HCT116 (cell line): ENCODE measurements around the gene DUSP28. TPM values are rescaled to one million over a fixed set of nuclear protein-coding genes. Genes with fewer than 3 reads are reported as not detected.

Experiments
- ATAC-seq: fragments of 200-7000 bp; cut with Tn5 transposase; 2 replicates; pipeline ENCODE4 v1.9.1; 2020; ENCODE audit warnings: mild to moderate bottlenecking, moderate library complexity
- BruUV-seq: library from RNA; stranded (reverse); fragments of 400-500 nt; replicated peaks from 2 replicates; lab custom pipeline; 2021; lab: Mats Ljungman, UMichigan
- CTCF ChIA-PET: fragments of 300-600 bp; sonication (Branson Sonifier 250); formaldehyde crosslinking; loops from one replicate; lab custom pipeline; 2021; ENCODE audit warnings: antibody characterized with exemption; lab: Charles Lee
- POLR2A ChIA-PET: fragments of 300-600, 350-600 bp; sonication (Branson Sonifier 250); formaldehyde crosslinking; loops from one replicate; lab custom pipeline; 2021; ENCODE audit warnings: antibody characterized with exemption; lab: Charles Lee
- RAD21 ChIA-PET, 2 experiments: fragments of 300-600 bp; sonication (Branson Sonifier 250); formaldehyde crosslinking; loops; one replicate each; lab custom pipeline; 2023; ENCODE audit warnings: low total read pairs in 2 of 2; ENCODE audit not compliant: uncharacterized antibody in 2 of 2, unreplicated experiment in 2 of 2, low non-redundant PET in 1 of 2; lab: Charles Lee
- DNase-seq: peaks from one replicate; pipeline ENCODE4 v3.0.0-alpha.2; 2010; ENCODE audit warnings: low read depth, low spot score
- H2AFZ ChIP-seq: fragments of 200-600 bp; shearing (Covaris generic), sonication (generic); 2 replicates; pipeline ENCODE4 v1.6.1; 2017; ENCODE audit warnings: low read depth, mixed run types, mixed read lengths, antibody characterized with exemption, low read length; ENCODE audit not compliant: poor library complexity, severe bottlenecking
- H3K27ac ChIP-seq: 2 replicates; pipeline ENCODE4 v1.5.1; 2012; ENCODE audit warnings: low read depth, low read length
- H3K27me3 ChIP-seq: fragments of 200-600 bp; sonication (generic); 2 replicates; pipeline ENCODE4 v1.6.1; 2016; ENCODE audit warnings: mixed run types, low read length, mixed read lengths; ENCODE audit not compliant: insufficient read depth
- H3K36me3 ChIP-seq, 2 experiments: fragments of 200-500 bp in 1 of 2; fragments of 200-600 bp in 1 of 2; sonication (Bioruptor generic) in 1 of 2; sonication (generic) in 1 of 2; 2 replicates each; pipeline versions ENCODE4 v1.5.1 to v1.6.1; 2014 to 2016; ENCODE audit warnings: low read length in 2 of 2, inconsistent platforms in 1 of 2, mixed read lengths in 1 of 2, mixed run types in 1 of 2; ENCODE audit not compliant: insufficient read depth in 2 of 2, control insufficient read depth in 1 of 2
- H3K4me1 ChIP-seq, 2 experiments: fragments of 200-600 bp in 1 of 2; sonication (generic) in 1 of 2; 2 replicates each; pipeline versions ENCODE4 v1.5.1 to v1.6.1; 2012 to 2017; ENCODE audit warnings: low read length in 2 of 2, inconsistent platforms in 1 of 2, mild to moderate bottlenecking in 1 of 2, mixed read lengths in 1 of 2, mixed run types in 1 of 2, moderate library complexity in 1 of 2; ENCODE audit not compliant: insufficient read depth in 2 of 2, control insufficient read depth in 1 of 2
- H3K4me2 ChIP-seq: fragments of 200-600 bp; sonication (generic); 2 replicates; pipeline ENCODE4 v1.6.1; 2017; ENCODE audit warnings: mixed run types, low read length, mixed read lengths
- H3K4me3 ChIP-seq, 2 experiments: fragments of 200-600 bp in 1 of 2; sonication (generic) in 1 of 2; replicated peaks in 1 of 2; 2 replicates each; pipeline ENCODE4 v1.5.1; 2011 to 2016; ENCODE audit warnings: low read length in 2 of 2, control low read depth in 1 of 2, low read depth in 1 of 2, mild to moderate bottlenecking in 1 of 2, mixed read lengths in 1 of 2, mixed run types in 1 of 2
- H3K79me2 ChIP-seq: fragments of 200-600 bp; sonication (generic); 2 replicates; pipeline ENCODE4 v1.6.1; 2017; ENCODE audit warnings: mild to moderate bottlenecking, mixed run types, low read length, moderate library complexity, mixed read lengths; ENCODE audit not compliant: insufficient read depth
- H3K9ac ChIP-seq: fragments of 200-600 bp; sonication (generic); 2 replicates; pipeline ENCODE4 v1.6.1; 2016; ENCODE audit warnings: low read length, mixed read lengths
- H3K9me2 ChIP-seq: fragments of 200-600 bp; sonication (generic), shearing (Covaris generic); 2 replicates; pipeline ENCODE4 v1.6.1; 2017; ENCODE audit warnings: mixed run types, mild to moderate bottlenecking, moderate library complexity; ENCODE audit not compliant: insufficient read depth
- H3K9me3 ChIP-seq, 2 experiments: fragments of 200-500 bp in 1 of 2; fragments of 200-600 bp in 1 of 2; sonication (Bioruptor generic) in 1 of 2; sonication (generic) in 1 of 2; 2 replicates each; pipeline ENCODE4 v1.6.1; 2014 to 2017; ENCODE audit warnings: low read length in 2 of 2, mixed read lengths in 2 of 2, inconsistent platforms in 1 of 2, low read depth in 1 of 2, mild to moderate bottlenecking in 1 of 2, mixed run types in 1 of 2, moderate library complexity in 1 of 2; ENCODE audit not compliant: control insufficient read depth in 1 of 2, insufficient read depth in 1 of 2
- H4K20me1 ChIP-seq: fragments of 200-600 bp; sonication (generic), shearing (Covaris generic); 2 replicates; pipeline ENCODE4 v1.6.1; 2017; ENCODE audit warnings: mixed run types, mild to moderate bottlenecking, moderate library complexity; ENCODE audit not compliant: insufficient read depth
- FOSL1 ChIP-seq: IDR thresholded peaks from 2 replicates; pipeline ENCODE4 v1.6.1; 2012; ENCODE audit warnings: low read depth
- POLR2AphosphoS5 ChIP-seq: IDR thresholded peaks from 2 replicates; pipeline ENCODE4 v1.6.1; 2011; ENCODE audit warnings: mild to moderate bottlenecking, low read depth, low read length, moderate library complexity
- RAD21 ChIP-seq: IDR thresholded peaks from 2 replicates; pipeline ENCODE4 v1.6.1; 2012; ENCODE audit warnings: low read depth, mild to moderate bottlenecking
- intact Hi-C: fragments of 100-400 bp; cut with micrococcal nuclease; formaldehyde crosslinking; loops from 2 replicates; pipeline ENCODE4 v1.10.0; 2022
- total RNA-seq: library from RNA; stranded (reverse); gene quantifications from one replicate; pipeline ENCODE4 v1.2.1, GENCODE V29; 2021; ENCODE audit not compliant: unreplicated experiment
- TF ChIP-seq, protein P1 (sequence below): IDR thresholded peaks from 2 replicates; pipeline ENCODE4 v1.6.1; 2011; ENCODE audit warnings: mild to moderate bottlenecking, low read length, moderate library complexity; ENCODE audit not compliant: insufficient replicate concordance; ENCODE audit errors: extremely low read depth

DUSP28 gene
- total RNA-seq, 1 experiment from 2014 or later, result 5.6 TPM

GRCh38 chr2:240604939-240605716 lies 45.0 kb downstream of the DUSP28 start:
- POLR2A ChIA-PET, result no interaction called here
- H2AFZ ChIP-seq, result no peak overlapping the region
- no peak for DNase-seq

More at GRCh38 chr2:240604939-240605716, 45.0 kb downstream of the DUSP28 start:
- Histone ChIP-seq H3K27me3 (no peaks in the 10 kb centered on the region), H3K36me3 (no peaks in the 10 kb centered on the region), H3K9ac (peak overlapping the region; percentile 5; the same call in 1 of the 2 replicates), H3K9me2 (no peaks in the 10 kb centered on the region), H3K79me2 (no peaks in the 10 kb centered on the region), H3K27ac (no peak overlapping the region; the same call in 1 of the 2 replicates), H3K9me3 (no peaks in the 10 kb centered on the region), H4K20me1 (no peaks in the 10 kb centered on the region), H3K4me3 (peak overlapping the region in 1 of 2 experiments; percentile 4; a peak in 1 of 4 replicates), H3K4me2 (peak overlapping the region; percentile 46), H3K4me1 (peaks cover 8 to 25% of the 10 kb centered on the region in 2 experiments; a peak in 3 of 4 replicates)
- RAD21 ChIA-PET, result no interaction called here
- intact Hi-C loops, result no loop called here
- no peak for ATAC-seq
- CTCF ChIA-PET, result interaction anchor here (1.0 to 2.2 kb wide), 5 partner anchors 8 to 235 kb away, joined by 3 to 6 read pairs (median 4); partner anchors contain the start of gene CAPN10
- no TSS peak for BruUV-seq
- TF ChIP-seq RAD21 (no peak), FOSL1 (no peak), POLR2AphosphoS5 (0 out of 2 replicates have a peak, but pooled peaks have one; percentile 34)
- TF ChIP-seq, protein P1, sequence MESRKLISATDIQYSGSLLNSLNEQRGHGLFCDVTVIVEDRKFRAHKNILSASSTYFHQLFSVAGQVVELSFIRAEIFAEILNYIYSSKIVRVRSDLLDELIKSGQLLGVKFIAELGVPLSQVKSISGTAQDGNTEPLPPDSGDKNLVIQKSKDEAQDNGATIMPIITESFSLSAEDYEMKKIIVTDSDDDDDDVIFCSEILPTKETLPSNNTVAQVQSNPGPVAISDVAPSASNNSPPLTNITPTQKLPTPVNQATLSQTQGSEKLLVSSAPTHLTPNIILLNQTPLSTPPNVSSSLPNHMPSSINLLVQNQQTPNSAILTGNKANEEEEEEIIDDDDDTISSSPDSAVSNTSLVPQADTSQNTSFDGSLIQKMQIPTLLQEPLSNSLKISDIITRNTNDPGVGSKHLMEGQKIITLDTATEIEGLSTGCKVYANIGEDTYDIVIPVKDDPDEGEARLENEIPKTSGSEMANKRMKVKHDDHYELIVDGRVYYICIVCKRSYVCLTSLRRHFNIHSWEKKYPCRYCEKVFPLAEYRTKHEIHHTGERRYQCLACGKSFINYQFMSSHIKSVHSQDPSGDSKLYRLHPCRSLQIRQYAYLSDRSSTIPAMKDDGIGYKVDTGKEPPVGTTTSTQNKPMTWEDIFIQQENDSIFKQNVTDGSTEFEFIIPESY, result no peak
